ENCODE measurements around the gene SLC1A4. TPM values are rescaled to one million over a fixed set of nuclear protein-coding genes. Genes with fewer than 3 reads are reported as not detected.

SLC1A4 gene
- polyA plus RNA-seq, 1 of the 3 experiments (the other 2 are of a cell fraction): 4.4 TPM

DNA sequence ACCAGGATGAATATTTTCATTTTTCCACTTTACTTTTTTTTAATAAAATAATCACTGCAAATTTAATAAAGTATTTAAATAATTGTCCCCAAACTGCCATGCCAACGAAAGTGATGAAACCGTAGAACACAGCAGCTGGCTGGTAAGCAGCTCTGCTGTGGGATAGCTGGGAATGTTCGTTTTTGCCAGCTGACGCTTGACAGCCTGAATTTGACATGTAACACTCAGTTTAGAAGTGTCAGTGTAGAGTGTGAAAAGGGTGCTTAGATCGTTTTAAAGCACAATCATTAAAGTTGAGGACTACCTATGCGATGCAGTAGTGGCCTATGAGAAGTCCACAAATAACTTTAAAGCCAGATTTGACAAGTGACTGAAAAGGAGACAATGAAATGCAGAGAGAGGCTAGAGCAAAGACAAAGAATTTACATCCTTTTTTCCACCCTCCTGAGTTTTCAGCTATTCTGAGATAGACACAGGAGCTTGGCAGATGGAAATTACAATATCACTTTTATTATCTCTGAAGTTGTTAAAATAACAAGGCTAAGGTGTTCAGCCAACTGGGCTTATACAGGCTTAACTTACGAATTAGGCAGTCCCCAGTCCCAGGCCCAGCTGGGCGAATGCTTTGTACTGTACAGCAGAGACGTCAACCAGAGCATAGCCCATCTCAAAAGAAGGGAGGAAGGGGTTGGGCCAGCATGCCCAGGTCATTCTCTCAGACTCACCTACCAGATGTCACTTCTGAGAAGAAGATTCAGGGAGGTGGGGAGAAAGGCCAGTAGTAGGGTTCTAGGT is 31.9 kb upstream of the SLC1A4 start:
- Histone ChIP-seq H3K36me3 (replicated peaks in 1 of 2; ENCODE audit: control insufficient read depth in 1 of 2, insufficient read depth in 2 of 2, low read length in 1 of 2) (no peaks in the 10 kb centered on the region), H4K20me1 (ENCODE audit: insufficient read depth) (no peaks in the 10 kb centered on the region), H3K79me2 (ENCODE audit: insufficient read depth) (no peaks in the 10 kb centered on the region), H3K27me3 (ENCODE audit: insufficient read depth) (no peaks in the 10 kb centered on the region), H3K4me2 (no peak overlapping the region), H2AFZ (ENCODE audit: low read depth) (no peak overlapping the region), H3K27ac (ENCODE audit: low read depth in 2 of 2, low read length in 1 of 2) (no peak overlapping the region), H3K4me1 (ENCODE audit: control insufficient read depth in 1 of 2, insufficient read depth in 2 of 2, low read depth in 1 of 2, low read length in 1 of 2) (peaks cover 0 to 8% of the 10 kb centered on the region in 2 experiments; a peak in 1 of 4 replicates), H3F3A (replicated peaks; ENCODE audit: insufficient read depth) (no peaks in the 10 kb centered on the region), H3K9me2 (no peaks in the 10 kb centered on the region), H3K4me3 (ENCODE audit: low read depth in 2 of 2, low read length in 1 of 2) (no peak overlapping the region), H3K9me3 (no peaks in the 10 kb centered on the region), H3K9ac (no peak overlapping the region)
- ChIA-PET CTCF (interaction anchor here (1.2 kb wide), 1 partner anchor 39 kb away, joined by 3 read pairs; no protein-coding TSS in a partner anchor), POLR2A (no interaction called here)
- no peak for DNase-seq
- 78% methylated on average over 8 of the region's 9 CpGs for WGBS (ENCODE audit: low lambda C conversion rate)
- TF ChIP-seq ELF1 (IDR thresholded peaks at IDR 0.05): no peak

DNA sequence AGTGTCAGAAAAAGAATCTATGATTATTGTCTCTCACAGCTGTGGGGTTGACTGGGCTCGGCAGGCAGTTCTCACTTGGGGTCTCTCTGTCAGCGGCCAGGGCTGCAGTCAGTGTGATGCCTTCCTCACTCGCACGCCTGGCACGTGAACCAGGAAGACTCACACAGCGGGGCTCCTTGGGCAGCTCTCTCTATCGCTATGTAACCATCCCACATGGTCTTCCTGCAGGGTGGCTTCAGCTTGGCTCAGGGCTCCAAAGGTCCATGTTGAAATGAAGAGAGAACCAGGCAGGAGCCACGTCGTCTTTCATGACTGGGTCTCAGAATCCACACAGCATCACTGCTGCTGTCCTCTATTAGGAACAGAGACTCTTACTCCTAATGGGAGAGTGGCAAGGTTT is 30.6 kb upstream of the SLC1A4 start:
- 88% methylated on average over 9 of the region's 9 CpGs for WGBS (ENCODE audit: low lambda C conversion rate)
- Histone ChIP-seq H3F3A (replicated peaks; ENCODE audit: insufficient read depth) (no peaks in the 10 kb centered on the region), H3K4me1 (ENCODE audit: control insufficient read depth in 1 of 2, insufficient read depth in 2 of 2, low read depth in 1 of 2, low read length in 1 of 2) (peaks cover 0 to 8% of the 10 kb centered on the region in 2 experiments; a peak in 1 of 4 replicates), H3K9ac (no peak overlapping the region), H3K27ac (ENCODE audit: low read depth in 2 of 2, low read length in 1 of 2) (no peak overlapping the region), H2AFZ (ENCODE audit: low read depth) (no peak overlapping the region), H3K79me2 (ENCODE audit: insufficient read depth) (no peaks in the 10 kb centered on the region), H3K4me2 (no peak overlapping the region), H3K9me3 (no peaks in the 10 kb centered on the region), H3K27me3 (ENCODE audit: insufficient read depth) (no peaks in the 10 kb centered on the region), H4K20me1 (ENCODE audit: insufficient read depth) (no peaks in the 10 kb centered on the region), H3K4me3 (ENCODE audit: low read depth in 2 of 2, low read length in 1 of 2) (no peak overlapping the region), H3K9me2 (no peaks in the 10 kb centered on the region), H3K36me3 (replicated peaks in 1 of 2; ENCODE audit: control insufficient read depth in 1 of 2, insufficient read depth in 2 of 2, low read length in 1 of 2) (no peaks in the 10 kb centered on the region)
- POLR2A ChIA-PET: no interaction called here
- DNase-seq: no peak
- CTCF ChIA-PET: interaction anchor here (1.3 to 1.8 kb wide), 2 partner anchors 20 to 41 kb away, joined by 4 to 5 read pairs; no protein-coding TSS in a partner anchor
- no peak for TF ChIP-seq TCF12 (IDR thresholded peaks at IDR 0.05)
- TF ChIP-seq, protein P1, sequence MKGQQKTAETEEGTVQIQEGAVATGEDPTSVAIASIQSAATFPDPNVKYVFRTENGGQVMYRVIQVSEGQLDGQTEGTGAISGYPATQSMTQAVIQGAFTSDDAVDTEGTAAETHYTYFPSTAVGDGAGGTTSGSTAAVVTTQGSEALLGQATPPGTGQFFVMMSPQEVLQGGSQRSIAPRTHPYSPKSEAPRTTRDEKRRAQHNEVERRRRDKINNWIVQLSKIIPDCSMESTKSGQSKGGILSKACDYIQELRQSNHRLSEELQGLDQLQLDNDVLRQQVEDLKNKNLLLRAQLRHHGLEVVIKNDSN (IDR thresholded peaks at IDR 0.05; ENCODE audit: borderline replicate concordance, low read depth): no peak
- TF ChIP-seq, protein P2, sequence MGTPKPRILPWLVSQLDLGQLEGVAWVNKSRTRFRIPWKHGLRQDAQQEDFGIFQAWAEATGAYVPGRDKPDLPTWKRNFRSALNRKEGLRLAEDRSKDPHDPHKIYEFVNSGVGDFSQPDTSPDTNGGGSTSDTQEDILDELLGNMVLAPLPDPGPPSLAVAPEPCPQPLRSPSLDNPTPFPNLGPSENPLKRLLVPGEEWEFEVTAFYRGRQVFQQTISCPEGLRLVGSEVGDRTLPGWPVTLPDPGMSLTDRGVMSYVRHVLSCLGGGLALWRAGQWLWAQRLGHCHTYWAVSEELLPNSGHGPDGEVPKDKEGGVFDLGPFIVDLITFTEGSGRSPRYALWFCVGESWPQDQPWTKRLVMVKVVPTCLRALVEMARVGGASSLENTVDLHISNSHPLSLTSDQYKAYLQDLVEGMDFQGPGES (IDR thresholded peaks at IDR 0.05; ENCODE audit: low read depth, low read length): no peak
- no peak for TF ChIP-seq GATA2 (CRISPR knock-in tag; IDR thresholded peaks at IDR 0.05)
- TF ChIP-seq TEAD4 (IDR thresholded peaks at IDR 0.05; ENCODE audit: borderline replicate concordance, insufficient read depth): no peak
- no peak for TF ChIP-seq MXI1 (IDR thresholded peaks at IDR 0.05; ENCODE audit: low read depth, low read length)
- TF ChIP-seq FOSL2 (IDR thresholded peaks at IDR 0.05; ENCODE audit: borderline replicate concordance, low read depth): no peak
- no peak for TF ChIP-seq ELF1 (IDR thresholded peaks at IDR 0.05)
- no peak for TF ChIP-seq RAD21 (IDR thresholded peaks at IDR 0.05; ENCODE audit: low read length)

Data from SK-N-SH (cell line).